G401 (cell line): ENCODE data around the gene AAR2. TPM values are rescaled to one million over a fixed set of nuclear protein-coding genes. Genes with fewer than 3 reads are reported as not detected.
A peak's percentile ranks its signal among the peaks of the same experiment; 100 is the strongest.

Source experiments
- DNase-seq: peaks from one replicate; pipeline ENCODE4 v3.0.0-alpha.2; 2015; ENCODE audit warnings: low spot score
- in situ Hi-C: cut with HindIII; loops from 2 replicates; pipeline ENCODE4 v1.10.0; 2016; ENCODE audit warnings: low sequenced_read_pairs, mixed read lengths
- total RNA-seq: library from RNA; depleted of rRNA; stranded (reverse); fragments of >200 nt; shearing (Covaris generic); gene quantifications from 2 replicates; pipeline ENCODE4 v1.2.3, GENCODE V29; 2014

AAR2 gene
- total RNA-seq, 1 experiment from 2014 or later = 42.2 TPM

GRCh38 chr20:36273414-36274180 lies 37.3 kb downstream of the AAR2 start:
- in situ Hi-C loops = no loop called here
- DNase-seq = peak; percentile 6

GRCh38 chr20:36274181-36274841 lies 38.0 kb downstream of the AAR2 start:
- DNase-seq = no peak
- in situ Hi-C loops = no loop called here

GRCh38 chr20:36275011-36275410 lies 38.7 kb downstream of the AAR2 start:
- in situ Hi-C loops = no loop called here
- DNase-seq = no peak

- in situ Hi-C loops = no loop called here
Observed at GRCh38 chr20:36275441-36276189, 39.3 kb downstream of the AAR2 start.

GRCh38 chr20:36277546-36277945 lies 41.3 kb downstream of the AAR2 start:
- no peak for DNase-seq
- in situ Hi-C loops = no loop called here

More at GRCh38 chr20:36275441-36276189, 39.3 kb downstream of the AAR2 start:
- no peak for DNase-seq

- in situ Hi-C loops = no loop called here
- DNase-seq = no peak
Observed at GRCh38 chr20:36279362-36279761, 43.1 kb downstream of the AAR2 start.

- in situ Hi-C loops = no loop called here
- DNase-seq = no peak
Observed at GRCh38 chr20:36279776-36280175, 43.5 kb downstream of the AAR2 start.

- in situ Hi-C loops = no loop called here
- no peak for DNase-seq
Observed at GRCh38 chr20:36281785-36282380, 45.6 kb downstream of the AAR2 start.

GRCh38 chr20:36284751-36285150 lies 48.5 kb downstream of the AAR2 start:
- no peak for DNase-seq
- in situ Hi-C loops = no loop called here

- DNase-seq = no peak
- in situ Hi-C loops = no loop called here
Observed at GRCh38 chr20:36285746-36286447, 49.6 kb downstream of the AAR2 start.

GRCh38 chr20:36297656-36298055 lies 61.4 kb downstream of the AAR2 start:
- in situ Hi-C loops = no loop called here
- no peak for DNase-seq

- in situ Hi-C loops = no loop called here
Observed at GRCh38 chr20:36298061-36298460, 61.8 kb downstream of the AAR2 start.

GRCh38 chr20:36298795-36299339 lies 62.6 kb downstream of the AAR2 start:
- in situ Hi-C loops = no loop called here

More at GRCh38 chr20:36298061-36298460, 61.8 kb downstream of the AAR2 start:
- DNase-seq = no peak

GRCh38 chr20:36299459-36299858 lies 63.2 kb downstream of the AAR2 start:
- in situ Hi-C loops = no loop called here
- DNase-seq = no peak

More at GRCh38 chr20:36298795-36299339, 62.6 kb downstream of the AAR2 start:
- no peak for DNase-seq

- in situ Hi-C loops = no loop called here
- no peak for DNase-seq
Observed at GRCh38 chr20:36301359-36302119, 65.3 kb downstream of the AAR2 start.

- no peak for DNase-seq
- in situ Hi-C loops = no loop called here
Observed at GRCh38 chr20:36303020-36303595, 66.8 kb downstream of the AAR2 start.

- in situ Hi-C loops = no loop called here
- DNase-seq = no peak
Observed at GRCh38 chr20:36303831-36304230, 67.6 kb downstream of the AAR2 start.
